WI38 (cell line): Measurements from ENCODE around the gene SLC4A5.

Experiments used
- H3K4me3 ChIP-seq: 2 replicates; pipeline ENCODE4 v1.5.1; 2011; ENCODE audit warnings: low read depth, mild to moderate bottlenecking, control low read depth, low read length
- TF ChIP-seq, protein P1 (sequence below): IDR thresholded peaks from 2 replicates; pipeline ENCODE4 v1.5.1; 2012; ENCODE audit warnings: low read depth, mild to moderate bottlenecking, control low read depth, low read length

Gene SLC4A5

DNA sequence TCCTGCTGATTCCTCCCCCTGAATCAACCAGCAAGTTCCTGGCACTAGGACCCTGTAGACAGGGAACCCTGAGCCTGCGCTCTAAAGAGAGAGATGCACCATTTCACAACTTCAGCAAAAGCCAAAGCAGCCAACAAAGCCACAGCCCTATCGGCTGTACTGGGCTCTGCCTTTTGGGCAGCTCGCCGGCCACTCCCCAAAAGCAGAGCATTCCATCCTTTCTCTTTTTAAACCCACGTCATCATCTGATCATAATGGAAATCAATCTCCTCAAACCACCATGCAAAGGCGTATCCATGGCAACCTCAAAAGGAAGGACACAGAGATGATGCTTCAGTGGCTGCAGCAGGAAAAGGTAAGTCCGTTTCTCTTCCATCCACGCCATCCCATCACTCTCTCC, 42.2 kb upstream of the SLC4A5 start:
- no peak overlapping the region for H3K4me3 ChIP-seq
- TF ChIP-seq, protein P1, sequence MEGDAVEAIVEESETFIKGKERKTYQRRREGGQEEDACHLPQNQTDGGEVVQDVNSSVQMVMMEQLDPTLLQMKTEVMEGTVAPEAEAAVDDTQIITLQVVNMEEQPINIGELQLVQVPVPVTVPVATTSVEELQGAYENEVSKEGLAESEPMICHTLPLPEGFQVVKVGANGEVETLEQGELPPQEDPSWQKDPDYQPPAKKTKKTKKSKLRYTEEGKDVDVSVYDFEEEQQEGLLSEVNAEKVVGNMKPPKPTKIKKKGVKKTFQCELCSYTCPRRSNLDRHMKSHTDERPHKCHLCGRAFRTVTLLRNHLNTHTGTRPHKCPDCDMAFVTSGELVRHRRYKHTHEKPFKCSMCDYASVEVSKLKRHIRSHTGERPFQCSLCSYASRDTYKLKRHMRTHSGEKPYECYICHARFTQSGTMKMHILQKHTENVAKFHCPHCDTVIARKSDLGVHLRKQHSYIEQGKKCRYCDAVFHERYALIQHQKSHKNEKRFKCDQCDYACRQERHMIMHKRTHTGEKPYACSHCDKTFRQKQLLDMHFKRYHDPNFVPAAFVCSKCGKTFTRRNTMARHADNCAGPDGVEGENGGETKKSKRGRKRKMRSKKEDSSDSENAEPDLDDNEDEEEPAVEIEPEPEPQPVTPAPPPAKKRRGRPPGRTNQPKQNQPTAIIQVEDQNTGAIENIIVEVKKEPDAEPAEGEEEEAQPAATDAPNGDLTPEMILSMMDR, result no peak

GRCh38 chr2:74384051-74384450, 40.8 kb upstream of the SLC4A5 start:
- no peak overlapping the region for H3K4me3 ChIP-seq
- TF ChIP-seq, protein P1, result no peak

- H3K4me3 ChIP-seq, result no peak overlapping the region
- TF ChIP-seq, protein P1, result no peak
These were observed 40.0 kb upstream of the SLC4A5 start for GRCh38 chr2:74383254-74383653.

GRCh38 chr2:74381751-74382150, 38.5 kb upstream of the SLC4A5 start:
- TF ChIP-seq, protein P1, result no peak

GRCh38 chr2:74379851-74380789, 36.9 kb upstream of the SLC4A5 start, which contains the start of gene DCTN1:
Gene DCTN1, minus strand, starts transcription at chr2:74380311. Its CDS starts 274 bp downstream, at chr2:74380037.
- peak within 1 kb of the TSS; percentile 61 for H3K4me3 ChIP-seq

More at GRCh38 chr2:74381751-74382150, 38.5 kb upstream of the SLC4A5 start:
- H3K4me3 ChIP-seq, result no peak overlapping the region

DNA sequence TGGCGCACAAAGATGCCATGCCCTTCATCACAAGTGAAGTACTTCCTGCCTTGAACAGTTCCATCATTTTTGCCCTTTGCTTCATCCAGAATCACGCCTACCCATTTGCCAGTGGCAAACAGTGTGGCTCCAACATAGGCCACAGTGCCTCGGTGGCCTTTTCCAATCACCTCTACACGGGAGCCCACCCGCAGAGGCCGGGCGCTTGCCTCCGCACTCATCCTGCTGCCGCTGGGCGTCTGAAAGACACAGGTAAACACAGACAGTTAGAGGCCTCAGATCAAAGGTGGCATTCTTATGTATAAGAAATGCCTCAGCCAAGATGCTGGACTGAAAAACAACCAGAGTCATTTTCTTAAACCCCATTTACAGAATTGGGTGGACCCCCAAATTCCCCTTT, 34.8 kb upstream of the SLC4A5 start:
- H3K4me3 ChIP-seq, result no peak overlapping the region
- TF ChIP-seq, protein P1, result no peak

More at GRCh38 chr2:74379851-74380789, 36.9 kb upstream of the SLC4A5 start, which contains the start of gene DCTN1:
- TF ChIP-seq, protein P1, result no peak

DNA sequence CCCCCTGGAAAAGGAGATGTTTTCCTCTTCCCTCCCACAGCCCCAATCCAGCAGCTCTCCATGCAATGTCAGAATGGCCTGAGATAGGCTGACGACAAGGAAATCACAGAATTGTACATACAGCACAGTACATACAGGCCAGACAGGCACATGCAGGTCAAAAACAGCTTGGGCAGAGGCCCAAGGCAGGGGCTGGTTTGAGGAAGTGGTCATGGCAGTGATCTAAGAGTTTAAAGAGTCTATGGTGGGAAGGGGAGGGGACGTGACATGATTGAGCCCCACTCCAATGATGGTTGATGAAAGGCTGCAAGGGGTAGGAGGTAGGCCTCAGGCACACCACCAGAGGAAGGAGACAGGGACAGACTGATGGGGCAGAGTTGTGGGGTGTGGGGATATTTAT, 32.6 kb upstream of the SLC4A5 start:
- H3K4me3 ChIP-seq, result no peak overlapping the region
- TF ChIP-seq, protein P1, result no peak
